K562 (cell line): Measurements from ENCODE around the gene ANK3. TPM values are rescaled to one million over a fixed set of nuclear protein-coding genes. Genes with fewer than 3 reads are reported as not detected.

Experiments used
- ATAC-seq: fragments of 200-7000 bp; cut with Tn5 transposase; 3 replicates; pipeline ENCODE4 v1.9.1; 2020; ENCODE audit warnings: moderate library complexity
- BruUV-seq: library from RNA; stranded (reverse); fragments of 400-500 nt; replicated peaks from 2 replicates; lab custom pipeline; 2021; lab: Mats Ljungman, UMichigan
- CTCF ChIA-PET: fragments of 300-600 bp; formaldehyde crosslinking; extraction: SDS; loops from one replicate; lab custom pipeline; 2021; ENCODE audit warnings: low intra/inter-chr PET ratio; lab: Yijun Ruan, JAX
- POLR2A ChIA-PET: fragments of 300-600, 350-650 bp; sonication (Branson Sonifier 250); formaldehyde crosslinking; extraction: SDS; loops from one replicate; lab custom pipeline; 2021; ENCODE audit warnings: antibody characterized with exemption, inconsistent platforms; lab: Yijun Ruan, JAX
- DNase-seq, 4 experiments: peaks; one replicate each; pipeline versions ENCODE4 v3.0.0 to v3.0.0-alpha.2; 2011 to 2018; ENCODE audit warnings: low spot score in 3 of 4, mixed read lengths in 3 of 4; ENCODE audit errors: extremely low read depth in 1 of 4
- FAIRE-seq: peaks from 2 replicates; lab custom pipeline; 2011; peaks lifted over from hg19 to GRCh38; lab: Jason Lieb, UNC
- H2AFZ ChIP-seq: 2 replicates; pipeline ENCODE4 v1.6.0; 2011; ENCODE audit warnings: low read depth, low read length, control low read depth, inconsistent platforms
- H3K27ac ChIP-seq: fragments of 200-600 bp; 3 replicates; pipeline ENCODE4 v1.8.0; 2011; ENCODE audit warnings: low read depth, mild to moderate bottlenecking, control low read depth, inconsistent platforms, low read length, moderate library complexity, mixed read lengths; ENCODE audit errors: extremely low read depth
- H3K27me3 ChIP-seq, 2 experiments: fragments of 300-600 bp in 1 of 2; 2 replicates in 1 of 2; 3 replicates in 1 of 2; pipeline versions ENCODE4 v1.6.0 to v1.8.0; 2011; ENCODE audit warnings: inconsistent platforms in 2 of 2, low read length in 2 of 2, mild to moderate bottlenecking in 1 of 2, mixed read lengths in 1 of 2, moderate library complexity in 1 of 2; ENCODE audit not compliant: control insufficient read depth in 2 of 2, insufficient read depth in 2 of 2
- H3K36me3 ChIP-seq: fragments of 300-600 bp; 3 replicates; pipeline ENCODE4 v1.8.0; 2011; ENCODE audit warnings: mild to moderate bottlenecking, low read length, inconsistent platforms; ENCODE audit not compliant: control insufficient read depth, insufficient read depth
- H3K4me1 ChIP-seq, 2 experiments: fragments of 200-600 bp in 1 of 2; replicated peaks in 1 of 2; 2 replicates in 1 of 2; 3 replicates in 1 of 2; pipeline versions ENCODE4 v1.5.1 to v1.8.0; 2011; ENCODE audit warnings: inconsistent platforms in 2 of 2, low read length in 2 of 2, mild to moderate bottlenecking in 1 of 2, mixed read lengths in 1 of 2, moderate library complexity in 1 of 2; ENCODE audit not compliant: control insufficient read depth in 2 of 2, insufficient read depth in 2 of 2
- H3K4me2 ChIP-seq: 2 replicates; pipeline ENCODE4 v1.6.1; 2011; ENCODE audit warnings: low read length, control low read depth, inconsistent platforms, mixed read lengths; ENCODE audit not compliant: insufficient read depth
- H3K4me3 ChIP-seq: fragments of 200-600 bp; sonication (generic), shearing (Covaris generic); 2 replicates; pipeline ENCODE4 v1.5.1; 2016; ENCODE audit warnings: control low read depth, inconsistent platforms
- H3K79me2 ChIP-seq: fragments of 200-600 bp; 3 replicates; pipeline ENCODE4 v1.8.0; 2011; ENCODE audit warnings: low read length, inconsistent platforms; ENCODE audit not compliant: control insufficient read depth, insufficient read depth
- H3K9ac ChIP-seq, 2 experiments: 2 replicates each; pipeline versions ENCODE4 v1.6.0 to v1.6.1; 2011; ENCODE audit warnings: low read depth in 2 of 2, low read length in 2 of 2, control low read depth in 1 of 2, inconsistent platforms in 1 of 2, mild to moderate bottlenecking in 1 of 2, mixed read lengths in 1 of 2; ENCODE audit not compliant: insufficient read depth in 1 of 2
- H3K9me1 ChIP-seq: one replicate; pipeline ENCODE4 v1.6.0; 2011; ENCODE audit warnings: inconsistent platforms, mild to moderate bottlenecking, low read length, moderate library complexity; ENCODE audit not compliant: control insufficient read depth, insufficient read depth
- H3K9me3 ChIP-seq: replicated peaks from 2 replicates; pipeline ENCODE4 v1.5.1; 2011; ENCODE audit warnings: low read depth, low read length, inconsistent platforms; ENCODE audit not compliant: control insufficient read depth, insufficient read depth
- H4K20me1 ChIP-seq: replicated peaks from 2 replicates; pipeline ENCODE4 v1.6.1; 2011; ENCODE audit warnings: low read length, inconsistent platforms, mixed read lengths; ENCODE audit not compliant: control insufficient read depth, insufficient read depth
- GABPB1 ChIP-seq: sonication (generic); formaldehyde crosslinking; IDR thresholded peaks from 2 replicates; pipeline ENCODE4 v1.8.0; 2022; ENCODE audit warnings: mild to moderate bottlenecking, missing genetic modification reagents
- TAL1 ChIP-seq: fragments of 450-650 bp; IDR thresholded peaks from 2 replicates; pipeline ENCODE4 v1.6.1; 2016; ENCODE audit warnings: mild to moderate bottlenecking
- U2AF1 ChIP-seq: fragments of 200-400 bp; formaldehyde crosslinking; optimal IDR thresholded peaks from 2 replicates; pipeline ENCODE3; 2017; ENCODE audit warnings: mild to moderate bottlenecking, low read depth, low read length, moderate library complexity
- ZFP36 ChIP-seq: fragments of 150-350 bp; IDR thresholded peaks from 2 replicates; pipeline ENCODE4 v1.6.1; 2018; ENCODE audit warnings: low read length, low read depth; ENCODE audit not compliant: partially characterized antibody
- ZNF282 ChIP-seq: sonication (generic); formaldehyde crosslinking; IDR thresholded peaks from 2 replicates; pipeline ENCODE4 v1.8.1; 2023; ENCODE audit warnings: missing genetic modification reagents
- WGBS: fragments of 100-300 bp; shearing (Covaris generic); methylation state at CpG from one replicate; pipeline ENCODE4 v1.1.6; 2016; ENCODE audit warnings: low coverage, mixed read lengths; ENCODE audit not compliant: insufficient coverage; ENCODE audit errors: missing lambda C conversion rate; 5-methylcytosine and 5-hydroxymethylcytosine counted together
- in situ Hi-C: fragments of 300-500 bp; cut with MboI; formaldehyde crosslinking; loops from 4 replicates; pipeline ENCODE4 v1.15.0; 2018; ENCODE audit warnings: inconsistent platforms, mixed read lengths
- intact Hi-C: fragments of 100-400 bp; cut with micrococcal nuclease; formaldehyde crosslinking; loops from 2 replicates; pipeline ENCODE4 v1.14.2; 2022
- polyA plus RNA-seq, 8 experiments: library from polyadenylated mRNA; depleted of rRNA in 4 of 8; stranded (reverse) in 5 of 8; unstranded in 3 of 8; fragments of >200 nt; fragmentation: Nextera tagmentation in 2 of 8; fragmentation: Illumina TruSeq in 1 of 8; extraction: Ambion mirVana in 2 of 8; extraction: Trizol in 1 of 8; gene quantifications; 2 replicates each; pipeline versions ENCODE4 v1.2.1 to v1.2.3, GENCODE V29; 2011 to 2014; ENCODE audit warnings: inconsistent platforms in 1 of 8, missing spikeins in 1 of 8
- total RNA-seq, 7 experiments: library from RNA; depleted of rRNA in 6 of 7; stranded (reverse); fragments of >200 nt in 6 of 7; fragmentation: Illumina TruSeq in 2 of 7; extraction: Trizol in 2 of 7; gene quantifications; 2 replicates each; pipeline versions ENCODE4 v1.2.1 to v1.2.3, GENCODE V29; 2011 to 2021; ENCODE audit warnings: low replicate concordance in 1 of 7
- TF ChIP-seq, protein P1 (sequence below), 2 experiments: fragments of 450-650 bp; conservative IDR thresholded peaks; 2 replicates each; pipeline ENCODE4 v1.6.1; 2017; ENCODE audit warnings: mild to moderate bottlenecking in 2 of 2, moderate library complexity in 2 of 2

ANK3 gene
- total and polyA plus RNA-seq, 9 of the 15 experiments (the other 6 are each of a cell fraction or from before 2014, with no cell fraction given) = 10.0 to 32.3 (median 17.9) TPM

- H3K27me3 ChIP-seq = 0 out of 5 replicates have a peak, but pooled peaks cover 0 to 3% of the 10 kb centered on the region in 2 experiments
- POLR2A ChIA-PET = interaction anchor here (0.6 to 1.0 kb wide), 2 partner anchors 9 to 194 kb away, joined by 3 to 4 read pairs; no protein-coding TSS in a partner anchor
- H3K4me2 ChIP-seq = no peak overlapping the region
- H3K9me1 ChIP-seq = no peaks in the 10 kb centered on the region
- no peak for ATAC-seq
- H3K27ac ChIP-seq = no peak overlapping the region
- no peaks in the 10 kb centered on the region for H3K36me3 ChIP-seq
- intact Hi-C loops (no loop called here), in situ Hi-C loops (no loop called here)
- no peaks in the 10 kb centered on the region for H3K9me3 ChIP-seq
- H3K4me1 ChIP-seq = peaks cover 0 to 4% of the 10 kb centered on the region in 2 experiments; a peak in 1 of 5 replicates
- no peaks in the 10 kb centered on the region for H4K20me1 ChIP-seq
- H3K79me2 ChIP-seq = no peaks in the 10 kb centered on the region
- no peak for FAIRE-seq
- CTCF ChIA-PET = no interaction called here
- H3K4me3 ChIP-seq = no peak overlapping the region
- 12% methylated on average over 2 of the region's 2 CpGs for WGBS
- TF ChIP-seq GABPB1 (CRISPR knock-in tag) (no peak), ZNF282 (no peak), U2AF1 (no peak), TAL1 (no peak), ZFP36 (no peak)
- TF ChIP-seq, protein P1, sequence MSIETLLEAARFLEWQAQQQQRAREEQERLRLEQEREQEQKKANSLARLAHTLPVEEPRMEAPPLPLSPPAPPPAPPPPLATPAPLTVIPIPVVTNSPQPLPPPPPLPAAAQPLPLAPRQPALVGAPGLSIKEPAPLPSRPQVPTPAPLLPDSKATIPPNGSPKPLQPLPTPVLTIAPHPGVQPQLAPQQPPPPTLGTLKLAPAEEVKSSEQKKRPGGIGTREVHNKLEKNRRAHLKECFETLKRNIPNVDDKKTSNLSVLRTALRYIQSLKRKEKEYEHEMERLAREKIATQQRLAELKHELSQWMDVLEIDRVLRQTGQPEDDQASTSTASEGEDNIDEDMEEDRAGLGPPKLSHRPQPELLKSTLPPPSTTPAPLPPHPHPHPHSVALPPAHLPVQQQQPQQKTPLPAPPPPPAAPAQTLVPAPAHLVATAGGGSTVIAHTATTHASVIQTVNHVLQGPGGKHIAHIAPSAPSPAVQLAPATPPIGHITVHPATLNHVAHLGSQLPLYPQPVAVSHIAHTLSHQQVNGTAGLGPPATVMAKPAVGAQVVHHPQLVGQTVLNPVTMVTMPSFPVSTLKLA (conservative IDR thresholded peaks at IDR 0.05) = no peak
- no peak overlapping the region for H2AFZ ChIP-seq
- DNase-seq = no peak
- H3K9ac ChIP-seq = no peak overlapping the region
- BruUV-seq = no TSS peak
Observed at GRCh38 chr10:60417024-60417423, 27.3 kb upstream of the ANK3 start.
